ENCODE measurements around the gene MCM3.

The MCM3 gene

DNA sequence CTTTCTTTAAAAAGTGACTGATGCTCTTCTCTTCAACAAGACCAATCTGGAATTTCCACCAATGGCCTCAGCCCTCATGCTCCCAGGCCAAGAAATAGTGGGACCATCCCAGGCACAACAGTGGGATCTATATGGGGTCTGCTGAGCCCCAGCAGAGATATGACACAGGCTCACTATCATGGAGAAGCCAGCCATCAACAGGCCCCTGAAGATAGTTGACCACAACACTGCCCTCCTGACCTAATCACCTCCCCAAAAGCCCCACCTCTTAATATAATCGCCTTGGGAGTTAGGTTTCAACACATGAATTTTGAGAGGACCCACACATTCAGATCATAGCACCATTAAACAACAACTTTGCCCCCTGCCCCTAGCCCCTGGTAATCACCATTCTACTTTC lies 16.8 kb upstream of the MCM3 start:
- no peak for DNase-seq

DNA sequence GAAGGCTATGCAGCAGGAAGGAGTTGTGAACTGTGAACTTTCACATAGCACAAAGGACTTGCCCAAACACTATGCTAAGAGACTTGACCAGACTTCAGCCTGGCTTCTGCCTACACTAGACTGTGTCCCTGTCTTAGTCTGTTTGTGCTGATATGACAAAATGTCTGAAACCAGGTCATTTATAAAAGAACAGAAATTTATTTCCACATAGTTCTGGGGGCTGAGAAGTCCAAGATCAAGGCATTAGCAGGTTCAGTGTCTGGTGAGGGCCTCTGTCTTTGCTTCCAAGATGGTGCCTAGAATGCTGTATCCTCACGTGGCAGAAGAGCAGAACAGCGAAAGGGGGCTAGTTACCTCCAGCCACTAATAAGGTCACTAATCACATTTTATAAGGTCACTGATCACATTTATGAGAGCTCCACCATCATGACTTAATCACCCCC lies 16.0 kb upstream of the MCM3 start:
- no peak for DNase-seq

DNA sequence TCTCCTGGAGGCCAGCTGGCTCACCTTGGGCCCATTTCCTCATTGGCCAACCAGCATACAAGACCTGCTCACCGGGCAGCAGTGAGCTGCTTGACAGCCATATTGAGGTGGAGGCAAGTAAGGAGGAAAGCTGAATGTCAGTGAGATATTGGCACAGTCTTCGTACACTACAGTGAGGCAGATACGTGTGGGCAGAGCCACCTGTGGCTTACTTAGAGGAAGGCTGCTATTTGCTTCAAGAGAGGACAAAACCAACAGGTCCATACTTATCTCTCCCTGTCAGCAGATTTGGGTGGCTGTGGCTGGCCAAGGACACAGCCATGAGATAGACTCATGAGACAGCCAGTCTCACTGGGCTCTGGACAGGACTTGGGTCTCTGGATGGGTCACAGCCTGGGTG lies 15.1 kb upstream of the MCM3 start:
- DNase-seq = no peak

DNA sequence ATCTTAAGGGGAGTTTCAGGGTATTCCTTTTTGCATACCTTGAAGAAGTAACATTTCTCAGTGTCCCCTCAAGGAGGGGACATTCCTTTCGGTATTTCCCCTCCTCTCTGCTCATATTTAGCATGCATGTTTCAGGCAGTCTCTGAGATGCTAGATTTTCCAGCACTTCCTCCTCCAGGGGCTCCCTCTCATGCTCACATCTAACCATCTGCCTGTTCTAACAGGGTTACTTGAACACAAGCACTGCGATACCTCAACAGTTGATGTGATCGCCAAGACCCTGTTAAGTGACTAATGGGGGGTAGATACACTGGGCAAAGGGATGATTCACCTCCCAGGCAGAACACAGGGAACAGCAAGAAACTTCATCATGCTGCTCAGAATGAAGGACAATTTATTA lies 12.9 kb upstream of the MCM3 start:
- no peak for DNase-seq

DNA sequence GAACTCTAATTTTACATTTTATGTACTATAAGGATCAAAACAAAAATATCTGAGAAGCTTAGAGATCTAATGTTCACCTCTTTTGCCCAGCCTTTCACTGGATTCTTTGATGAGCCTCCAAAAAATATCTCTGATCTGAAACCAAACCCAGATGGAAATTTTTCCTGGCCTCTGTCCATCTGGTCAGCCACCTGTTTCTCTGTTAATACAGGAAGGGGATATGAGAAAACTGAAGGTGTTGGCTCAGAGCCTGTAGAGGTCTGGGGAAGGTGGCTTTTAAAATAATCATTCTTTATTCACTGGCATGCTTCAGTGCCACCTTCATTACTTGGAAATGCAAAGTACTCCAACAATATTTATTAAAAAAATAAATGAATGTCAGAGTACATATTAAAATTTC lies 8.5 kb upstream of the MCM3 start:
- no peak for DNase-seq

DNA sequence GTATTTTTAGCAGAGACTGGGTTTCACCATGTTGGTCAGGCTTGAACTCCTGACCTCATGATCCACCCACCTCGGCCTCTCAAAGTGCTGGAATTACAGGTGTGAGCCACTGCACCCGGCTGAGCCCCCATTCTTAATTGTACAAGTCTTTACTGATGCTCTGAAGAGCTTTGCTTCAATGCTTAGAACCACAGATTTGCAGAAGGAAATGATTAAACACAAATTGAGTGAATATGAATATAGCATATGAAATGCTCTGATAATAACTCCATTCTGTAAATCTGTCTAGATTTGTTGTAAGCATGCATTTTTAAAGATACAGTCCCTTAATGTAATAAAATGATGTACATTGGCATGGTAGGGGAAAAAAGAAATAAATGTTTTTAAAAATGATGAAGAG lies 4.3 kb upstream of the MCM3 start:
- DNase-seq = no peak

DNA sequence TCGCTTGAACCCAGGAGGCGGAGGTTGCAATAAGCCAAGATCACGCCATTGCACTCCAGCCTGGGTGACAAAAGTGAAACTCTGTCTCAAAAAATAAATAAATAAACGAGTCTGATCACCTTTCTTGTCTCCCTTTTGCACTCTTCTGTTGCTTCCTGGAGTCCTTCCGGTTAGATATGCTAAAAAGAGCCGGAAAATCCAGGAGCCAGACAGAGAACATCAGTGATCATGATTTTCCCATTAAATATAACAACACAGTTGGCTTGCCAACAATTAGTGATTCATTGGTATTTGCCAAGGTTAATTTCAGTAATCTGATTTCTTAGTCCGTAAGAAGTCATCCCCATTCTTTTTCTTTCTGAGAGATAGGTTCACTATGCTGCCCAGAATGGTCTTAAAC lies 3.7 kb upstream of the MCM3 start:
- no peak for DNase-seq

DNA sequence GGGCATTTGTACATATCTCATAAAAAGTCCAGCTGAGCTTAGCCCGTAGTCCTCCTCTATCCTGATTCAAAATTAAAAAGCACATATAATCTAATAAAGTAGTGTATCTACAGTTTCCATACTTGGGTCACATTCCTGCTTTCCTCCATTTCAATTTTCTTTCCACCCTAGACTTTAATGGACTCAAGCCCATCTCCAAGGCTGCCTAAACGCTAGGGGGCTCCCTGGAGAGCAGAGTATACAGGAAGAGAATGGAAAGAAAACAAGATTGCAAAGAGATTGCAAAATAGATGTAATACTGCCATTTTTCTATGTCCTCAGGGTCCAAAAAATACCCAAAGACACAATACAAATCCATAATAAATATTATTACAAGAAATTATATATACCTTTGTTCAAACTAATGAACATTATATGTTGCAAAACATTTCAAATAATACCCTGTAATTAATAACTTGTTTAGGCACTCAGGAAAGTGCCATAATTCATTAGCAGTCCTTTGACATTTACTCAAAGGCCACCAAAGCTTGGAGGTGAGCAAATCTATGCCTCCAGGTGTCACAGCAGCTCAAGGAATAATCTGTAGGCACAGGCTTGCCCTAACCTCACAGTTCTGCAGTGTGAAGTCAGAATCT lies 2.4 kb upstream of the MCM3 start:
- DNase-seq = peak in 1 of 2 donors; percentile 49

DNA sequence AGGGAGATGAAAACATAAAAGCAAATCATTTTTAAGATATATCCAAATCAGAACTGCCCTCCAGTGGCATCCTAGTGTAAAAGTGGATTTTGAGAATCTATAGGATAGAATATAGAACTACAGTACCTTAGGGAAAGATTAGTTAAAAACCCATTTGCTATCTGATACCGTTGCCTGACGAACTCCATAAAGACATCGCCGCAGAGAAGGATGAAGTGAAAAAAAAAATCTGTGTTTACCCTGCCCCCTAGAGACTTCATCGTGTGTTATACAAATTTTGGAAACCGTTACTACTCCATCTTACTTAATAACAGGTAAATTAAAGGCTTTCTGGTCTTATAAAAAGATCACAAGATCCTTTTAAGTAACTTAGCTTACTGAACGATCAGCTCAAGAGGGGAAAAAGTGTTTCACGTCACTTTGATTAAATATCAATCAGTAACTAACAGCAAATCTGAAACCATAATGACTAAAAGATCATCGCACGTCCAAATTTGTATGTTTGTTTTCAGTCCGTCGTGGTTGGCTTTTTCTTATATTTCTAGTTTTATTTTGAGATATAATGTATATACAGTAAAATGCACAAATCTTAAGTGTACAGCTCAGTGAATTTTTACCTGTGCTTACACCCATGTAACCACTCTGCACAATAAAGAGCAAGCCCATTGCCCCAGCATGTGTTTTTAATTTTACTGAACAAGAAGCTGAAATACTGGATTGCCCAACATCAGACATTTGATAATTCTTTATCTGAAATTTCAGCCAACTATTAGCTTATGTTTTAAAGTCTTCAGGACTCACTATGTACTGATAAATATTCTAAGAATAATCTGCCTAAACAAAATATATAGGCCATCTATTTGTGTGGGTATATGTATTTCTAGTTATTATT lies 881 bp upstream of the MCM3 start:
- DNase-seq = no peak

DNA sequence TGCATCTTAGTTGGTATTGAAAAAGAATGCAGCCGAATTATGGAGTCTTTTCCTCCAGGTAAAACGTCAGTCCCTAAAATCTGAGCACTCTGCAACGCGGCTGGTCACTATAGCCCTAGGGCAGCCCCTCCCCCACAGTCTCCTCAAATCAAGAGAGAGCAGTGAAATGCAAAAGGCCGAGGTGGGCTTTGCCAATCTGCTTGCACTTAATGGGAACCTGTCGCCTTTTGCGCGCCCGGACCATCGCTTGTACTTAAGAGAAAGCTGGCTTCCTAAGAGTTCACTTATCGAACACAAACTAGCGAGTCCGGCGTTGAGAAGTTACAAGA lies 447 bp downstream of the MCM3 start:
- no peak for DNase-seq

DNA sequence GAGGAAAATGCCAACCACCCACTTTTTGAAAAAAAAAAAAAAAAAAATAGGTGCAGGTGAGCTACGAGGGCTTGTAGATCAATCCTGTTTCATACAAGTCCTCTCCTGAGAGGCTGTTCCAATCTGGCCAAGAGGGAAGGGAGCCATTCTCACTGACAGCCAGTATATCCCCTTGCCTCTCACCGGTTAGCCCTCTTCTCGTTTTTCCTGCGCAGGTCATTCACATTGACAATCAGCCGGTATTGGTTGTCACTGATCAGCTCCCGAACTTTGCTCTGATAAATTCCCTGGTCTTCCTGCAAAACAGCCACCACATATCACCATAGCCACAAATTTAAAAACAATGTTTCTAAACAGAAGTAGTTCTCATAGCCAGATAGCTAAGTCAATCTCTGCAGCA lies 1.4 kb downstream of the MCM3 start:
- DNase-seq = no peak

DNA sequence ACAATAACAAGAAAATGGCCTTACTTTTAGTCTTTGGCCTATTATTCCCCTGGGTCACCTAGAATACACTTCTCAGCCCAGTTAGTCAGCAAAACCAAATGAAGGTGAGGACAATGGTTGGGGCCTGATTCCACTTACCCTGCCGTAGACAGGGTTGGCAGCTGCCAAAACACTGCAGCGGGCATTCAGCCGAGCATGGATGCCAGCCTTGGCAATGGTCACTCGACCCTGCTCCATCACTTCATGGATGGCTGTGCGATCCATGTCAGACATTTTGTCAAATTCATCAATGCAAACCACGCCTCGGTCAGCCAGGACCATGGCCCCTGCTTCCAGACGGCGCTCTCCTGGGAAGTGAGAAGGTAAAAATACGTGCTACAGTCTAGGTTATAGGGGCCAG lies 8.4 kb downstream of the MCM3 start:
- DNase-seq = no peak

DNA sequence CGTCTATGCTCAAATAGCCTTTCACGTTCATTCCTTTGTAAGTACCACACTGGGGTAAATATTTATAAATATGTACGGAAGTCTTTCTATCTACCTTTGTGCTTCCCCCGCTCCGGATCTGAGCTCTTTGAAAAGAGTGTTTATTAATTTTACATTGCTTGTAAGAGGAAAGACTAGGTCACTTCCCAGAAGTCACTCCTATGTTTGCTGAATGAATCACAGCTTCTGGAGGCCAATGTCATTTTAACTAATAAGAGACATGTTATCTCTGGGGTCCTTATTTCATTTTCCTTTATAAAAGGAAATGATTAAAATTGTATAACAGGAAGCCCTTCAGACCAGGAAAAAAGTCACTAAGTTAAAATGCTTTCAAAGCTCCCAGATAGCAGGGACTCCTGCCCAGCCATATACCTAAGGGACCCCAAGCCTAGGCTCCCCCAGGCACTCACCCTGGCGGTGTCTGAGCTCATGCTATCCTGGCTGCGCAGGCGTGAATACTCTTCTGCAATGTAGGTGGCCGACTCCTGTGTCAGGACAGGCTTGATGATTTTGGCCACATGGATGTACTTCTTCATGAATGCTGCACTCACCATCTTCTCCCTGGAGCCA lies 12.6 kb downstream of the MCM3 start:
- DNase-seq = no peak

DNA sequence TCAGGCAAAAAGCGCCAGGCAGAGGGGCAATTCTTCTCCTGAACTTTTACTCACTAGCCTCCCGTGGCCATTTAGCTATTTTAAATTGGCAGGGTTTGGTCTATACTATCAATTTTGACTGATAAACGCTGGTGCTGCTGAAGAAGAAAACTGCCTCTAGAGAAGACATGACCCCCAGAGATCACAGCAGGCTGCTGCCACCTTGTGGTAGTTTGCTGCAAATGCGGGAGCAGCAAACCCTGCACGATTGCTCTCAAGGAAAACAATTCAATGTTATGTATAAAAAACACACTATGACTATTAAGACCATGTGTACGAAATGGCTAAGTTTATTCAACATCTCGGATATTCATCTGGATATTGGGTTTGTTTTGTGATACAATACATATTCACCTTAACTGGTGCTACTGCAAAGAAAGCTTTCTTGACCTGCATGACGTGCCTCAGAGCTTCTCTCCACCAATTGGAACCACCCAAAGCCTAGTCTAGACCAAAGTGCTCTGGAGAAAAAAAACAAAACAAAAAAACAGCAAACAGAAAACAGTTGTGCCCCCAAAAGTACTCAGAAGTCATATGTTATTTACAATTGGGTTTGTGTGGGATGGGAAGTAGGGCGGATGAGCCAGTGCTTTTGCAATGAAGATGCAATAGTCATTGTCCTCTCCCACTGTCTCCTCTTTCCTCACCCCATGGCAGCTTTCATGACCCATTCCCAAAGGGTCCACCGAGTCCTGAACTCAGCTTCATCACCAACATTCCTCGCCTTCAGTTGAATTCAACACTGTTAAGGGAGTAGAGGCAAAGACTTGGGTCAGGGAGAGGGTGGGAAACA lies 20.6 kb downstream of the MCM3 start:
- peak; percentile 3 for DNase-seq

DNA sequence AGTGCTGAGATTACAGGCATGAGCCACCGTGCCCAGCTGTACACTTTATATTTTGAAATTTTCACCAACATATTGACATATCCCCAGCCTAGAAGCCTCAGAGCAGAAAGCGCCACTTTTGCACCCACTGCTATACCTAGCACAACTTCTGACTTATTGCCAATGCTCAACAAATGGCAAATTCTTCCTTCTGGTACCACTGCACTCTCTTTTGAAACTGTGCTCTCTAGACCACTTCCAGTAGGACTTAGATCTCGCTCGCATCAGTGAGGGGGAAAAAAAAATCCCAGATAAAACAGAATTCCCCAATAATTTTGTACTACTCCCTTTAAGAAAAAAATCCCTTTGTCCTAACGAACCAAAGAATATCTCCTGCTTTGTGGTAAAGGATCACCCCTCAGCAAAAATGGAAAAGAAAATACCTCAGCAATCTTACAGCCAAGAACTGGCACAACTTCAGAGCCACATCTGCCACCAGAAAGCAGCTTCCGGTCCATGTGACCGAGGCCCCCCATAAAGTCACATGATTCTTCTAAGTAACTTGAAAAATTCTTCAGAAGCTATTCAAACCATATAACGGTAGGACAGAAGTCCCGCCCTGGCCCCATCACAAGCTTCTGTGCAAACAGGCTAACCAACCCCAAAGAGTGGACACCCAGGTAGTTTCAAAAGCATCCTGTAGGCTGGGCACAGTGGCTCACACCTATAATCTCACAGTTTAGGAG lies 21.8 kb downstream of the MCM3 start:
- no peak for DNase-seq

DNA sequence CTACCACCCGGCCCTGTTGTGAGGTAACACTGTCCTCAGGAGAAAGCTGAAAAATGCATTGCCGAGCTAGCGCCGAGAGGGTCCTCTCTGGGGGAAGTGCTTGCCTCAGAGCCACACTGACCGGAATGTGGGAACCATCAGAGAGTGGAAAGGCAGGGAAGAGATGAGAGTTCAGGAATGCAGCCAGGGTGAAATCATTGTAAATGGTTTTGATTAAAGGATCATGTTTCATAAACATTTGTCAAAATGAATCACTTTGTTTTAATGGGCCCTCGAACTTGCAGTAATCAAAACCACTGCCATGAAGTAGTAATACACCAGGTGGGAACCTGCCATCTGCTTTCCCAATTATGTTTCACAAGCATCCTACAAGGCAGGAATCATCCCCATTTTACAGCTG lies 23.3 kb downstream of the MCM3 start:
- no peak for DNase-seq

DNA sequence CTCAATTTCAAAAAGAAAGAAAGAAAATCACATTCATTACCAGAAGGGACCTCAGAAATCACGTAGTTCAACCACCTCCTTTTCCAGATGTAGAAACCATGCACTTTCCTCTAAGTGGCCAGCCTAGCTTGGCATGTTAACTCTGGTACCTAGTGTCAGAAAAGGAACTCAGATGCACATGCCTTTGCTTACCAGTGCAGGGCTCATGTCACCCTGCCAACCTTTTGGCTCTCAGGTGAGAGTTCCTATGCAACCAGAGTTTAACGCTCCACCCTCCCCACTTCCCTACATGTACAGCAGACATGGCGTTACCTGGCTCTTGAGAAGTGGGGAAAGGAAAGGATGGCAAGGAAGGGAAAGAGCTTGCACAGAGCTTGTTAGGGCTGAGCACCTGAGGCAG lies 23.9 kb downstream of the MCM3 start:
- DNase-seq = no peak

DNA sequence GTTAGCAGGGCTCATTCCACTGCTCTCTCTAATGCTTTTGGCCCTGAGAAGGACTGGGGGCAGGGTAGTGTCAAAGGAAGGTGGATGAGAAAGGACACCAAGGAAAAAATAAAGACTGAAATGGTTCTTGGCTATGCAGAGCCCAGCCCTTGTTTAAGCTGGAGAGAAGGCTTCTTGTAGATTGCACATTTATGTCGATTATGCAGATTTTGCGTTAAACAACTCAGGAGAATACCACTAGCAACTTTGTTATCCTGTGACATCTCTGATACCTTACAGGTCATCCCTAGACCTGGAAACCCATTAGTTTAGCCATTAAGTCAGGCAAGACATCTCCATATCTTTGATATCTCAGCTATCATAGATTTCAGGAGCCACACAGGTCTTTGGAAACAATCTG lies 29.1 kb downstream of the MCM3 start:
- DNase-seq = no peak

DNA sequence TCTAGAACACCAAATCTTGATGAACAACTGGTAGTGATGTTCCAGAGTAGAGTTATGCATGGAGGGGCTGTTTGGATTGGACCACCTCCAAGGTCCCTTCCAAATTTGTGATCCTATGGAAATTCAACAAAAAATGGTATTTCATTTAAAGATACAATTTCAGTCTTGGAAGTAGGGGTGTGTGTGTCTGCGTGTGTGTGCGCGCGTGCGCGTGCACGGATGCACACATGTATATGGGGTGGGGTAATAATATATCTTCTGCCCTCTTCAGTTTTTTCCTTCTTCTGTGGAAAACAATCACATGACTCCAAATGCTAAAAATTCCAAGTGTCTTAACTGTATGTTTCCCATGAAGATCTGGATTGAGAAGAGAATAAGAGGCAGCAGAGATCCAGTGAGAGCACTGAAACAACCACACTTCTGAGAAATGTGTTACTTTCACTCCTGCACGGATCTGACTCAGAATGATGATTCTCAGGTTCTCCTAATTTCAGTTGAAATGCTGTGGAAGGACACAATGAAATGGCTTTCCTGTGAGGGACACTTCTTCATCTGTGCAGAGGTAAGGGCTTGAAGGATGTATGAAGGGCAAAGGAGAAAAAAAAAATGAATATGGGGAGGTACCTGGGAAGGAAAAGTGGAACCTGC lies 29.7 kb downstream of the MCM3 start:
- no peak for DNase-seq

DNA sequence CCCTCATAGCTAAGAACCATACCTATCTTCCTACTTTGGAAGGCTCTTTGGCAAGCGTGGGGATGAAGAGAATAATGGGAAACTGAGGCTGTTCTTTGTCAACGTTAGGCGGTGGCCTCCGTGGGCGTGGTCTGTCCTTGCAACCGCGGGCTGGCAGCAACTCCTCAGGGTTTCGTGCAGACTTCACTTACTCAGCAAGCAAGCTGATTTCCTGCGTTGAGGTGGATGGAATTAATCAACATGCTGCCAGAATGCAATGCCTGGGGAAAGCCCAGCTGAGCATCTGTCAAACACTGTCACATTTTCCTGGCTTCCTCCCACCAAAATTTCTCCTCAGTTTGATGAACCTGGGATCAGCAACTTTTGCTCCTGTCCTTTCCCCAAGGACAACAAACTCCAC lies 31.0 kb downstream of the MCM3 start:
- no peak for DNase-seq

DNA sequence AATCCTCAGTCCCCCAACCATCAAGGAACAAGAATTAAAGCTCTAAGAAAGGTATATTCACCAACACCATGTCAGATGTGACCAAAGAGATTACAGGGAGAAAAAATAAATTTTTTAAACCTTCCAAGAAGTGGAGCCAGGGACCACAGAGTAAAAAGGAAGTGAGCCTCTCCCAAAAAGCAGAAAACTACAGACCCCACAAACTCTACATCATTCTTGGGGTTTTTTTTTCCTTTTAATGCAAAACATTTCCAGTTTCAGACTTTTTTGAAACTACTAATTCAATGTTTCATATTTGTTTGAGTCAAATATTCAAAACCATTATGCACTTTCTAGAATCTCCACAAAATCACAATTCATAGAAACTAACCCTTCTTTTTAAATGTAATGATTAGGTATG lies 33.4 kb downstream of the MCM3 start:
- no peak for DNase-seq

DNA sequence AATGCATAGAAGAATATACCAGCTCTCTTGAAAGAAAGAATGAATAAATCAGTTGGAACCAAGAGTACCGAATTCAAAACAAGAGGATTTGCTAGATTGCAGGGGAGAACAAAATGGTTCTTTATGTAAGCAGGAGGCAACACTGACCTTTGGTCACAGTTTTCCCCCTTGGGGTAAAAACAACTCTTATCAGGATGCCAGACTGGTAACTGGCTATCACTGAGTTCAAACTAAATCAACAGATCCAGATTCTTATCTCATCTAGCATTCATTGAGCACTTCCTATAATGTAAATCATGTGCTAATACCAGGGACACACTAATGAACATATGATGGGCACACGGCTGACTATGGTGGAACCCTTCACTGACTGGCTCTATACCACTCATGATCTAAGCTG lies 35.5 kb downstream of the MCM3 start:
- DNase-seq = no peak
